Keratinocyte (primary cell): ENCODE results near the gene DMKN. TPM values are rescaled to one million over a fixed set of nuclear protein-coding genes. Genes with fewer than 3 reads are reported as not detected.

Source experiments
- DNase-seq: peaks from one replicate; pipeline ENCODE4 v3.0.0-alpha.2; 2011; ENCODE audit warnings: low read depth, missing footprints, low spot score
- FAIRE-seq: peaks from 2 replicates; lab custom pipeline; 2011; peaks lifted over from hg19 to GRCh38; lab: Jason Lieb, UNC
- H2AFZ ChIP-seq: 2 replicates; pipeline ENCODE4 v1.6.0; 2012; ENCODE audit warnings: low read length, control low read depth, inconsistent platforms; ENCODE audit not compliant: control insufficient read depth
- H3K27ac ChIP-seq: 2 replicates; pipeline ENCODE4 v1.5.1; 2011; ENCODE audit warnings: low read length; ENCODE audit not compliant: control insufficient read depth, insufficient read depth
- H3K27me3 ChIP-seq: 3 replicates; pipeline ENCODE4 v1.6.0; 2011; ENCODE audit warnings: low read length; ENCODE audit not compliant: control insufficient read depth, insufficient read depth; ENCODE audit errors: extremely low read depth
- H3K36me3 ChIP-seq, 2 experiments: 2 replicates in 1 of 2; 3 replicates in 1 of 2; pipeline ENCODE4 v1.5.1; 2011; ENCODE audit warnings: low read length in 2 of 2, mild to moderate bottlenecking in 1 of 2; ENCODE audit not compliant: control insufficient read depth in 2 of 2, insufficient read depth in 2 of 2; ENCODE audit errors: extremely low read depth in 1 of 2
- H3K4me1 ChIP-seq: 3 replicates; pipeline ENCODE4 v1.5.1; 2011; ENCODE audit warnings: low read length; ENCODE audit not compliant: control insufficient read depth, insufficient read depth; ENCODE audit errors: extremely low read depth
- H3K4me2 ChIP-seq: 3 replicates; pipeline ENCODE4 v1.6.0; 2011; ENCODE audit warnings: low read depth, low read length; ENCODE audit not compliant: control insufficient read depth, insufficient read depth; ENCODE audit errors: extremely low read depth
- H3K4me3 ChIP-seq, 3 experiments: fragments of 200-600 bp in 1 of 3; sonication (generic) in 1 of 3; 2 replicates in 2 of 3; 3 replicates in 1 of 3; pipeline ENCODE4 v1.5.1; 2011 to 2016; ENCODE audit warnings: low read length in 3 of 3, mild to moderate bottlenecking in 3 of 3, control low read depth in 2 of 3, inconsistent platforms in 1 of 3, low read depth in 1 of 3, mixed read lengths in 1 of 3, mixed run types in 1 of 3, moderate library complexity in 1 of 3; ENCODE audit not compliant: control insufficient read depth in 2 of 3, insufficient read depth in 2 of 3; ENCODE audit errors: extremely low read depth in 1 of 3
- H3K79me2 ChIP-seq: 2 replicates; pipeline ENCODE4 v1.6.0; 2012; ENCODE audit warnings: low read length; ENCODE audit not compliant: control insufficient read depth, insufficient read depth
- H3K9ac ChIP-seq: 3 replicates; pipeline ENCODE4 v1.6.0; 2011; ENCODE audit warnings: low read length; ENCODE audit not compliant: control insufficient read depth, insufficient read depth; ENCODE audit errors: extremely low read depth
- H3K9me1 ChIP-seq: 3 replicates; pipeline ENCODE4 v1.6.0; 2011; ENCODE audit warnings: low read length; ENCODE audit not compliant: control insufficient read depth, insufficient read depth; ENCODE audit errors: extremely low read depth
- H3K9me3 ChIP-seq: 2 replicates; pipeline ENCODE4 v1.5.1; 2012; ENCODE audit warnings: low read depth, low read length; ENCODE audit not compliant: control insufficient read depth
- H4K20me1 ChIP-seq: 3 replicates; pipeline ENCODE4 v1.6.0; 2011; ENCODE audit warnings: low read length; ENCODE audit not compliant: control insufficient read depth, insufficient read depth; ENCODE audit errors: extremely low read depth
- EZH2 ChIP-seq: IDR thresholded peaks from one replicate; pipeline ENCODE4 v1.6.1; 2012; ENCODE audit warnings: inconsistent platforms, mild to moderate bottlenecking, low read length, moderate library complexity
- dilution Hi-C: fragments of 300-500 bp; cut with MboI; formaldehyde crosslinking; loops from one replicate; pipeline ENCODE4 v1.7.0; 2020; ENCODE audit warnings: low sequenced_read_pairs; ENCODE audit not compliant: extremely low pct_ligation_motif_present
- polyA plus RNA-seq, 5 experiments: library from polyadenylated mRNA; depleted of rRNA in 3 of 5; stranded (reverse) in 3 of 5; stranded (forward) in 1 of 5; unstranded in 1 of 5; fragments of >200 nt; gene quantifications; 1 replicate in 1 of 5; 2 replicates in 3 of 5; 3 replicates in 1 of 5; pipeline versions ENCODE4 v1.2.1 to v1.2.3, GENCODE V29; 2011 to 2012; ENCODE audit warnings: missing spikeins in 2 of 5, low read depth in 1 of 5, low replicate concordance in 1 of 5
- TF ChIP-seq, protein P1 (sequence below), 3 experiments: IDR thresholded peaks in 1 of 3; conservative IDR thresholded peaks in 1 of 3; optimal IDR thresholded peaks in 1 of 3; 2 replicates in 2 of 3; 3 replicates in 1 of 3; pipeline versions ENCODE3 to v1.5.1; 2011; ENCODE audit warnings: low read length in 3 of 3, mild to moderate bottlenecking in 3 of 3, moderate library complexity in 2 of 3, control low read depth in 1 of 3, inconsistent platforms in 1 of 3; ENCODE audit not compliant: insufficient read depth in 2 of 3; ENCODE audit errors: extremely low read depth in 1 of 3

Gene DMKN
- polyA plus RNA-seq, 1 donor (not counting 4 experiments of a cell fraction or from before 2014, with no cell fraction given), result 235 TPM

DNA sequence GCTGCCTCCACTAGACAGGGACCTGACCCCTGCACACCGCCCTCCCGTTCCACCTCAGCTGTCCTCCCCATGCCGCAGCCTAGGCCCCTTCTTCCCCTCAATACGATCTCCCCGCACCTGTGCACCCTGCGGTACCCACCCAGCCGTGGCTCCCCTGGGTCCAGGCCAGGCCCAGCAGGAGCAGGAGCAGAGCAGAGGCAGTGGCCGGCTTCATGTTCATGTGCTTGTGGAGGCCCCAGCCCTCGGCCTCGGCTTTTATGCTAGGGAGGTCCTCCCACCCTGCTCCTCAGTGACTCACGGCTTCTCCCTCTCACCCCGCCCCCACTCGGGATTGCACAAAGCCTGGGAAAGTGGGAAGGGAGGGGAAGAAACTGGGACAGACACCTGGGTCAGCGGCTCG lies 11.8 kb downstream of the DMKN start:
- FAIRE-seq (no peak), DNase-seq (no peak)
- Histone ChIP-seq H2AFZ (no peak overlapping the region), H3K36me3 (peaks cover 36 to 54% of the 10 kb centered on the region in 2 experiments), H3K4me3 (no peak overlapping the region), H3K4me2 (no peak overlapping the region), H3K9ac (no peak overlapping the region), H3K27me3 (no peaks in the 10 kb centered on the region), H3K27ac (no peak overlapping the region), H3K9me3 (no peaks in the 10 kb centered on the region), H3K4me1 (peaks cover 11% of the 10 kb centered on the region), H3K79me2 (peaks cover 2% of the 10 kb centered on the region), H3K9me1 (no peaks in the 10 kb centered on the region), H4K20me1 (peaks cover 4% of the 10 kb centered on the region)
- TF ChIP-seq, protein P1, sequence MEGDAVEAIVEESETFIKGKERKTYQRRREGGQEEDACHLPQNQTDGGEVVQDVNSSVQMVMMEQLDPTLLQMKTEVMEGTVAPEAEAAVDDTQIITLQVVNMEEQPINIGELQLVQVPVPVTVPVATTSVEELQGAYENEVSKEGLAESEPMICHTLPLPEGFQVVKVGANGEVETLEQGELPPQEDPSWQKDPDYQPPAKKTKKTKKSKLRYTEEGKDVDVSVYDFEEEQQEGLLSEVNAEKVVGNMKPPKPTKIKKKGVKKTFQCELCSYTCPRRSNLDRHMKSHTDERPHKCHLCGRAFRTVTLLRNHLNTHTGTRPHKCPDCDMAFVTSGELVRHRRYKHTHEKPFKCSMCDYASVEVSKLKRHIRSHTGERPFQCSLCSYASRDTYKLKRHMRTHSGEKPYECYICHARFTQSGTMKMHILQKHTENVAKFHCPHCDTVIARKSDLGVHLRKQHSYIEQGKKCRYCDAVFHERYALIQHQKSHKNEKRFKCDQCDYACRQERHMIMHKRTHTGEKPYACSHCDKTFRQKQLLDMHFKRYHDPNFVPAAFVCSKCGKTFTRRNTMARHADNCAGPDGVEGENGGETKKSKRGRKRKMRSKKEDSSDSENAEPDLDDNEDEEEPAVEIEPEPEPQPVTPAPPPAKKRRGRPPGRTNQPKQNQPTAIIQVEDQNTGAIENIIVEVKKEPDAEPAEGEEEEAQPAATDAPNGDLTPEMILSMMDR (optimal IDR thresholded peaks at IDR 0.05 in 1 of 3, IDR thresholded peaks at IDR 0.05 in 1 of 3, conservative IDR thresholded peaks at IDR 0.05 in 1 of 3; ENCODE audit: extremely low read depth in 1 of 3, insufficient read depth in 2 of 3, low read length in 3 of 3), result no peak
- no peak for TF ChIP-seq EZH2
- dilution Hi-C loops, result no loop called here

GRCh38 chr19:35500611-35501010 lies 12.8 kb downstream of the DMKN start:
- Histone ChIP-seq H3K27me3 (no peaks in the 10 kb centered on the region), H3K4me2 (no peak overlapping the region), H2AFZ (no peak overlapping the region), H3K9ac (no peak overlapping the region), H3K9me1 (no peaks in the 10 kb centered on the region), H3K4me1 (peaks cover 11% of the 10 kb centered on the region), H3K27ac (no peak overlapping the region), H3K9me3 (no peaks in the 10 kb centered on the region), H4K20me1 (peaks cover 4% of the 10 kb centered on the region), H3K79me2 (no peaks in the 10 kb centered on the region), H3K4me3 (no peak overlapping the region), H3K36me3 (peaks cover 29 to 46% of the 10 kb centered on the region in 2 experiments)
- dilution Hi-C loops, result no loop called here
- no peak for FAIRE-seq
- TF ChIP-seq, protein P1 (optimal IDR thresholded peaks at IDR 0.05 in 1 of 3, IDR thresholded peaks at IDR 0.05 in 1 of 3, conservative IDR thresholded peaks at IDR 0.05 in 1 of 3; ENCODE audit: extremely low read depth in 1 of 3, insufficient read depth in 2 of 3, low read length in 3 of 3), result no peak
- no peak for TF ChIP-seq EZH2
- no peak for DNase-seq
